ENCODE data around the gene GPR75.

The GPR75 gene

GRCh38 chr2:53818854-53819435, 40.8 kb downstream of the GPR75 start:
- H3K36me3 ChIP-seq = peaks cover 54% of the 10 kb centered on the region
- no peak overlapping the region for H3K4me2 ChIP-seq

GRCh38 chr2:53813151-53813550, 46.6 kb downstream of the GPR75 start:
- H3K4me3 ChIP-seq = no peak overlapping the region
- no peak for TF ChIP-seq Cebpa-rat (IDR thresholded peaks at IDR 0.05)
- no peaks in the 10 kb centered on the region for H3K4me1 ChIP-seq
- H3K9me3 ChIP-seq = no peaks in the 10 kb centered on the region
- H3K36me3 ChIP-seq = peaks cover 78% of the 10 kb centered on the region
- no peak overlapping the region for H3K4me2 ChIP-seq
- H3K9ac ChIP-seq = no peak overlapping the region
- H4K20me1 ChIP-seq = no peaks in the 10 kb centered on the region
- no peak overlapping the region for H3K27ac ChIP-seq
- H3K27me3 ChIP-seq = no peaks in the 10 kb centered on the region

More at GRCh38 chr2:53818854-53819435, 40.8 kb downstream of the GPR75 start:
- Histone ChIP-seq H3K4me3 (no peak overlapping the region), H3K27me3 (no peaks in the 10 kb centered on the region), H3K27ac (no peak overlapping the region), H4K20me1 (no peaks in the 10 kb centered on the region), H3K9me3 (no peaks in the 10 kb centered on the region), H3K9ac (no peak overlapping the region), H3K4me1 (peaks cover 5% of the 10 kb centered on the region)
- TF ChIP-seq Cebpa-rat (IDR thresholded peaks at IDR 0.05) = no peak

GRCh38 chr2:53811601-53812000, 48.2 kb downstream of the GPR75 start:
- H3K36me3 ChIP-seq = peaks cover 83% of the 10 kb centered on the region

More at GRCh38 chr2:53811601-53812000, 48.2 kb downstream of the GPR75 start:
- Histone ChIP-seq H3K4me3 (no peak overlapping the region), H4K20me1 (no peaks in the 10 kb centered on the region), H3K27ac (no peak overlapping the region), H3K4me1 (no peaks in the 10 kb centered on the region), H3K9me3 (no peaks in the 10 kb centered on the region), H3K4me2 (no peak overlapping the region), H3K27me3 (no peaks in the 10 kb centered on the region), H3K9ac (no peak overlapping the region)
- TF ChIP-seq Cebpa-rat (IDR thresholded peaks at IDR 0.05) = no peak
